Mesenchymal stem cell (in vitro differentiated cells and primary cell): Measurements from ENCODE around the gene DTX1.
"Not testable (repeated sequence)": the region's sequence is repeated elsewhere in the genome, so short reads cannot be mapped to it uniquely, and the experiment has no call there.

Experiments
- DNase-seq: peaks from one replicate; pipeline ENCODE4 v3.0.0-alpha.2; 2013
- H2AFZ ChIP-seq: one replicate; pipeline ENCODE4 v1.6.1; 2013; ENCODE audit warnings: low read depth, mild to moderate bottlenecking, control low read depth, inconsistent platforms, low read length, moderate library complexity
- H2AK5ac ChIP-seq: 2 replicates; pipeline ENCODE4 v1.6.1; 2013; ENCODE audit warnings: low read length, moderate library complexity, mild to moderate bottlenecking, inconsistent platforms; ENCODE audit not compliant: severe bottlenecking
- H2BK120ac ChIP-seq: one replicate; pipeline ENCODE4 v1.6.1; 2013; ENCODE audit warnings: low read depth, mild to moderate bottlenecking, inconsistent platforms, low read length, moderate library complexity
- H2BK12ac ChIP-seq, 2 experiments: one replicate each; pipeline ENCODE4 v1.6.1; 2013; ENCODE audit warnings: inconsistent platforms in 2 of 2, low read length in 2 of 2, mild to moderate bottlenecking in 2 of 2, moderate library complexity in 2 of 2, control low read depth in 1 of 2
- H2BK15ac ChIP-seq: one replicate; pipeline ENCODE4 v1.6.1; 2013; ENCODE audit warnings: mild to moderate bottlenecking, low read depth, inconsistent platforms; ENCODE audit not compliant: poor library complexity, severe bottlenecking
- H2BK5ac ChIP-seq: 2 replicates; pipeline ENCODE4 v1.6.1; 2013; ENCODE audit warnings: low read depth, mild to moderate bottlenecking, low read length, control low read depth, inconsistent platforms; ENCODE audit not compliant: poor library complexity, severe bottlenecking
- H3K14ac ChIP-seq, 2 experiments: one replicate each; pipeline ENCODE4 v1.6.1; 2013; ENCODE audit warnings: inconsistent platforms in 2 of 2, low read length in 2 of 2, control low read depth in 1 of 2, mild to moderate bottlenecking in 1 of 2, moderate library complexity in 1 of 2
- H3K18ac ChIP-seq, 2 experiments: one replicate each; pipeline ENCODE4 v1.6.1; 2013; ENCODE audit warnings: inconsistent platforms in 2 of 2, low read length in 2 of 2, control low read depth in 1 of 2, low read depth in 1 of 2, mild to moderate bottlenecking in 1 of 2
- H3K23ac ChIP-seq, 2 experiments: one replicate each; pipeline ENCODE4 v1.6.1; 2013; ENCODE audit warnings: inconsistent platforms in 2 of 2, low read length in 2 of 2, mild to moderate bottlenecking in 2 of 2, moderate library complexity in 2 of 2, control low read depth in 1 of 2
- H3K27ac ChIP-seq: 2 replicates; pipeline ENCODE4 v1.5.1; 2013; ENCODE audit warnings: mild to moderate bottlenecking, moderate library complexity, low read length, control low read depth, inconsistent platforms; ENCODE audit not compliant: poor library complexity, severe bottlenecking
- H3K27me3 ChIP-seq, 2 experiments: 2 replicates each; pipeline versions ENCODE4 v1.6.1 to v1.7.0; 2013; ENCODE audit warnings: low read length in 2 of 2, mild to moderate bottlenecking in 2 of 2, moderate library complexity in 2 of 2, control low read depth in 1 of 2, inconsistent platforms in 1 of 2; ENCODE audit not compliant: control insufficient read depth in 1 of 2, insufficient read depth in 1 of 2
- H3K36me3 ChIP-seq, 2 experiments: 2 replicates each; pipeline versions ENCODE4 v1.6.1 to v1.7.0; 2013; ENCODE audit warnings: low read length in 2 of 2, control low read depth in 1 of 2, inconsistent platforms in 1 of 2, low read depth in 1 of 2, mild to moderate bottlenecking in 1 of 2; ENCODE audit not compliant: insufficient read depth in 2 of 2, control insufficient read depth in 1 of 2
- H3K4ac ChIP-seq, 2 experiments: one replicate each; pipeline ENCODE4 v1.6.1; 2013; ENCODE audit warnings: inconsistent platforms in 2 of 2, low read length in 2 of 2, mild to moderate bottlenecking in 2 of 2, moderate library complexity in 2 of 2, control low read depth in 1 of 2, low read depth in 1 of 2
- H3K4me1 ChIP-seq: 2 replicates; pipeline ENCODE4 v1.6.1; 2013; ENCODE audit warnings: low read depth, low read length, control low read depth; ENCODE audit not compliant: control insufficient read depth, insufficient read depth
- H3K4me2 ChIP-seq: 2 replicates; pipeline ENCODE4 v1.6.1; 2013; ENCODE audit warnings: low read length, mild to moderate bottlenecking, inconsistent platforms; ENCODE audit not compliant: poor library complexity, severe bottlenecking
- H3K4me3 ChIP-seq, 2 experiments: 2 replicates each; pipeline versions ENCODE4 v1.5.1 to v1.7.0; 2013; ENCODE audit warnings: low read length in 2 of 2, mild to moderate bottlenecking in 2 of 2, control low read depth in 1 of 2, low read depth in 1 of 2; ENCODE audit not compliant: insufficient read depth in 1 of 2
- H3K79me1 ChIP-seq: replicated peaks from 2 replicates; pipeline ENCODE4 v1.6.1; 2013; ENCODE audit warnings: mild to moderate bottlenecking, control low read depth, low read length, inconsistent platforms; ENCODE audit not compliant: poor library complexity, severe bottlenecking
- H3K9ac ChIP-seq: 2 replicates; pipeline ENCODE4 v1.7.0; 2013; ENCODE audit warnings: mild to moderate bottlenecking, low read length, moderate library complexity
- H3K9me3 ChIP-seq: 2 replicates; pipeline ENCODE4 v1.7.0; 2013; ENCODE audit warnings: mild to moderate bottlenecking, low read length; ENCODE audit not compliant: control insufficient read depth
- H4K8ac ChIP-seq: one replicate; pipeline ENCODE4 v1.6.1; 2013; ENCODE audit warnings: inconsistent platforms, mild to moderate bottlenecking, low read length, moderate library complexity
- H4K91ac ChIP-seq: one replicate; pipeline ENCODE4 v1.6.1; 2013; ENCODE audit warnings: mild to moderate bottlenecking, low read length, inconsistent platforms
- WGBS: methylation state at CpG from one replicate; pipeline ENCODE4 v1.1.7; 2013; ENCODE audit warnings: mixed read lengths; 5-methylcytosine and 5-hydroxymethylcytosine counted together

DTX1 gene

DNA sequence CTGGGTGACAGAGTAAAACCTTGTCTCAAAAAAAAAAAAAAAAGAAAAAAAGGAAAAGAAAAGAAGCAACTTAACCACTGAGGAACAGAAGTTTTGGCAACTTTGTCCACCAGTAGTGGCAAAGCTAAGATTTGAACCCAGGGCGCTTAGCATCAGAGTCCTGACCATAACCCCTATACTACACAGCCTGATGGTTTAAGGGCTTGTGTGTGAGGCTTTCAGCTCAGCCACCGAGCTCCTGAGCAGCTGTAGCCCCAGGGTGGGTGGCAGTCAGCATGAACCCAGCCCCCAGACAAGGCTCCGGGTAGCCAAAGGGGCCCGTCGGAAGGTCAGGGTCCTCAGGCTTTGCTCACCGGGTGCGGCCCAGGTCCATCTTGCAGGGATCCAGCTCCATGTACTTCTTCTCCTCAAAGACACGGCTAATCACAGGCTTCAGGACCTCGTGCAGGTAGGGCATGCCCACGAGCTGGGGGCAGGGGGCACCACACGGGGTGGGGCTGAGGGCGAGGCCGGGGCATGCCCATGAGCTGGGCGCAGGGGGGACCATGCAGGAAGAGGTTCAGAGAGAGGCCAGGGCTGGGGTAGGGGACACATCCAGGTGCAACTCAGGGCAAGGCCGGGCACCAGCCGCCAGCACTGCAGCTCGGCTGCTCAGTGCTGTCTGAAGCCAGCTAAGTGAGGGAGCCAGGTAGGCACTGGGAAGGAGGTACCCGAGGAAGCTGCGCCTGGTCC is 58.1 kb downstream of the DTX1 start:
- H3K27ac ChIP-seq: no peak overlapping the region

DNA sequence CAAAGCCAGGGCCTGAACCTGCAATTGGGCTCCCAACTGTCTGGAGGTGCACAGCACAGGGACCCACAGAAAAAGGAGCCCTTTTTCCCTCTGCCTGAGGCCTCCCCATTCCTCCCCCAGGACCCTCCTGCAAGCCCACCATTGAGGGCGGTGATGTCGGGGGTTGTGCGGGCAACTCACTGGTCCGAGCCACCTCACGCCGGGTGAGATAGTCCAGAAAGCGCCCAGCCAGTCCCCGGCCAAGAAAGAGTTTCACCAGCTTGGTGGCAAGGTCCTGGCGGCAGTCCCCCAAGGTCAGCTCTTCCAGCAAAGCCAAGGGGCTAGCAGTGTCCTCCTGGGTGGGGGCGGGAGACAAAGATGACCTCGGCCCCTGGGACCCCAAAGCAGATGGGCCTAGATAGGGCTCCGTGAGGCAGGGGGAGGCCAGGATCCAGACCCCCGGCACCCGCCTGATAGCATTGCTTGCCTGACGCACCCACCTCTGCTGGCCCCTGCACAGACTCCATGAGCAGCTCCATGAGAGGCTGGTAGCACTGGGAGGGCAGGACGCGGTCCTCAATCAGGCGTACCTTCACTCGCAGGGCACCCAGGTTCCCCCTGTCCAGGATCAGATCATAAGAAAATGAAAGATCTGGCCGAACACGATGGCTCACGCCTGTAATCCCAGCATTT is 59.1 kb downstream of the DTX1 start:
- Histone ChIP-seq H2BK15ac (no peak overlapping the region), H3K27me3 (peaks cover 20 to 48% of the 10 kb centered on the region in 2 experiments), H3K4me2 (no peak overlapping the region), H3K4me3 (no peak overlapping the region), H2BK5ac (no peak overlapping the region), H3K23ac (no peak overlapping the region), H3K18ac (no peak overlapping the region), H3K79me1 (no peaks in the 10 kb centered on the region), H3K14ac (no peak overlapping the region), H3K4me1 (no peaks in the 10 kb centered on the region), H3K27ac (no peak overlapping the region), H3K9me3 (no peaks in the 10 kb centered on the region), H4K8ac (no peak overlapping the region), H4K91ac (no peak overlapping the region), H2BK12ac (no peak overlapping the region), H3K36me3 (no peaks in the 10 kb centered on the region), H3K4ac (no peak overlapping the region), H3K9ac (no peak overlapping the region), H2AK5ac (no peak overlapping the region), H2BK120ac (no peak overlapping the region), H2AFZ (no peak overlapping the region)
- no peak for DNase-seq
- WGBS: 80% methylated on average over 22 of the region's 22 CpGs

More for the DNA sequence above, 58.1 kb downstream of the DTX1 start:
- no peak overlapping the region for H4K91ac ChIP-seq
- 81% methylated on average over 19 of the region's 19 CpGs for WGBS
- H2BK12ac ChIP-seq: no peak overlapping the region
- no peak overlapping the region for H2BK5ac ChIP-seq
- no peaks in the 10 kb centered on the region for H3K79me1 ChIP-seq
- no peaks in the 10 kb centered on the region for H3K9me3 ChIP-seq
- H3K4me1 ChIP-seq: no peaks in the 10 kb centered on the region
- H3K36me3 ChIP-seq: no peaks in the 10 kb centered on the region
- H3K18ac ChIP-seq: no peak overlapping the region
- no peak overlapping the region for H3K4me2 ChIP-seq
- no peak overlapping the region for H2AK5ac ChIP-seq
- no peak overlapping the region for H3K4ac ChIP-seq
- peaks cover 15 to 48% of the 10 kb centered on the region in 2 experiments for H3K27me3 ChIP-seq
- no peak overlapping the region for H2BK15ac ChIP-seq
- no peak overlapping the region for H3K9ac ChIP-seq
- no peak for DNase-seq
- no peak overlapping the region for H3K4me3 ChIP-seq
- H2AFZ ChIP-seq: no peak overlapping the region
- H2BK120ac ChIP-seq: no peak overlapping the region
- no peak overlapping the region for H3K23ac ChIP-seq
- no peak overlapping the region for H3K14ac ChIP-seq
- H4K8ac ChIP-seq: no peak overlapping the region

DNA sequence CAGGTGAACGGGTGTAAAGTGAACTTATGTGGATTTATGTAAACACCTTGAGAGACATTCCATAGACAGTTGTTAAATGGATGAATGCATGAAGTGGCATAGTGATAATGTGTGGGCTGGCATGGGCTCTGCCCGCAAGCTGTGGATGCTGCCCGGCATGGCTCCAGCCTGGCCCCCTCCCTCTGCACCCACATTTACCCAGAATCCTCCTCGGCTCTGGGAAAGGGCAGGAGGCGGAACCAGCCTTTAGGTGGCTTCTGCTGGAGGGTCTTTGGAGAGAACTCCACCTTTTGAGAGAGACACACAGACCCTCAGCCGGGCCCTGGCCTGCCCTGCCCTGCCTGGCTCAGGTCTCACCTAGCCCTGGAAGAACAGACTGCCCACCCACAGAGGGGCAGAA is 60.3 kb downstream of the DTX1 start:
- no peak overlapping the region for H2BK120ac ChIP-seq
- no peak overlapping the region for H2AK5ac ChIP-seq
- 72% methylated on average over 6 of the region's 6 CpGs for WGBS
- H3K27ac ChIP-seq: no peak overlapping the region
- no peak overlapping the region for H3K4me3 ChIP-seq
- no peak overlapping the region for H3K4ac ChIP-seq
- no peaks in the 10 kb centered on the region for H3K4me1 ChIP-seq
- no peak overlapping the region for H3K4me2 ChIP-seq
- H3K23ac ChIP-seq: no peak overlapping the region
- H2BK15ac ChIP-seq: no peak overlapping the region
- no peak for DNase-seq
- no peaks in the 10 kb centered on the region for H3K79me1 ChIP-seq
- H3K9me3 ChIP-seq: no peaks in the 10 kb centered on the region
- H3K27me3 ChIP-seq: peaks cover 22 to 56% of the 10 kb centered on the region in 2 experiments
- H3K18ac ChIP-seq: no peak overlapping the region
- no peak overlapping the region for H3K9ac ChIP-seq
- no peak overlapping the region for H2BK12ac ChIP-seq
- no peak overlapping the region for H3K14ac ChIP-seq
- H4K8ac ChIP-seq: no peak overlapping the region
- H2BK5ac ChIP-seq: no peak overlapping the region
- no peak overlapping the region for H2AFZ ChIP-seq
- H4K91ac ChIP-seq: no peak overlapping the region
- no peaks in the 10 kb centered on the region for H3K36me3 ChIP-seq

DNA sequence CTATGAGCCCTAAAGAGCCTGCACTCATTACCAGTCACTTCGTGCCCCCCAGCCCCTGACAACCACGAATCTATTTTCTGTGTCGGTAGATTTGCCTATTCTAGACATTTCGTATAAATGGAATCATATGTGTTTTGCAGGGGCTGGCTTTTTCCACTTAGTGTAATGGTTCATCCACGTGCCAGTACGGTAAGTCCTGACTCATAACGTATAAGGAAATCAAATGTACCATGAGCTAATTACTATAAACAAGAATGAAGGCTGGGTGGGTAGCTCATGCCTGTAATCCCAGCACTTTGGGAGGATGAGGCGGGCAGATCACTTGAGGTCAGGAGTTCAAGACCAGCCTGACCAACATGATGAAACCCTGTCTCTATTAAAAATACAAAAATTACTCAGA is 61.2 kb downstream of the DTX1 start:
- H4K91ac ChIP-seq, DNase-seq, H3K79me1 ChIP-seq, H4K8ac ChIP-seq, H2BK5ac ChIP-seq, H3K18ac ChIP-seq, H3K36me3 ChIP-seq, H3K4me3 ChIP-seq, H3K4me2 ChIP-seq, H2BK12ac ChIP-seq, H3K9me3 ChIP-seq, H3K23ac ChIP-seq, H3K4ac ChIP-seq, H3K27ac ChIP-seq, H3K9ac ChIP-seq, H2AK5ac ChIP-seq, H2AFZ ChIP-seq, H2BK120ac ChIP-seq, H3K4me1 ChIP-seq, H3K14ac ChIP-seq, H2BK15ac ChIP-seq: not testable (repeated sequence)
- H3K27me3 ChIP-seq: peaks cover 26 to 56% of the 10 kb centered on the region in 2 experiments
- 81% methylated on average over 7 of the region's 8 CpGs for WGBS
